HEK293 (cell line): ENCODE results near the gene UMAD1.
A peak's percentile ranks its signal among the peaks of the same experiment; 100 is the strongest.

Experiments used
- CTCF ChIA-PET: fragments of 350-600 bp; formaldehyde crosslinking; extraction: SDS; loops from one replicate; lab custom pipeline; 2021; ENCODE audit warnings: antibody characterized with exemption; lab: Yijun Ruan, JAX
- POLR2A ChIA-PET: fragments of 300-600 bp; formaldehyde crosslinking; extraction: SDS; loops from one replicate; lab custom pipeline; 2020; ENCODE audit warnings: antibody characterized with exemption, inconsistent platforms; lab: Yijun Ruan, JAX
- H3K27ac ChIP-seq: fragments of 200-500 bp; sonication (Bioruptor generic); 2 replicates; pipeline ENCODE4 v1.5.1; 2014; ENCODE audit warnings: low read depth, low read length, control low read depth, inconsistent platforms; ENCODE audit errors: extremely low read depth
- H3K36me3 ChIP-seq, 2 experiments: fragments of 200-500 bp in 1 of 2; sonication (Bioruptor generic) in 1 of 2; 1 replicate in 1 of 2; 2 replicates in 1 of 2; pipeline ENCODE4 v1.5.1; 2014 to 2017; ENCODE audit warnings: inconsistent platforms in 2 of 2, low read length in 2 of 2; ENCODE audit not compliant: control insufficient read depth in 2 of 2, insufficient read depth in 1 of 2
- H3K4me1 ChIP-seq: fragments of 200-500 bp; sonication (Bioruptor generic); 2 replicates; pipeline ENCODE4 v1.5.1; 2014; ENCODE audit warnings: mild to moderate bottlenecking, low read length, inconsistent platforms; ENCODE audit not compliant: control insufficient read depth, insufficient read depth
- H3K4me3 ChIP-seq: 2 replicates; pipeline ENCODE4 v1.5.1; 2011; ENCODE audit warnings: low read depth, mild to moderate bottlenecking, control low read depth, low read length, moderate library complexity
- H3K9me3 ChIP-seq: fragments of 200-500 bp; sonication (Bioruptor generic); 2 replicates; pipeline ENCODE4 v1.5.1; 2014; ENCODE audit warnings: low read depth, low read length, inconsistent platforms; ENCODE audit not compliant: control insufficient read depth, insufficient read depth
- CTCF ChIP-seq: fragments of 450-650 bp; formaldehyde crosslinking; IDR thresholded peaks from 2 replicates; pipeline ENCODE4 v1.5.1; 2016; ENCODE audit warnings: missing biosample characterization, missing genetic modification characterization
- GLIS1 ChIP-seq: fragments of 450-650 bp; formaldehyde crosslinking; IDR thresholded peaks from 2 replicates; pipeline ENCODE4 v1.5.1; 2016; ENCODE audit warnings: missing biosample characterization, missing genetic modification characterization
- GLIS2 ChIP-seq: fragments of 450-650 bp; formaldehyde crosslinking; IDR thresholded peaks from 2 replicates; pipeline ENCODE4 v1.5.1; 2016; ENCODE audit warnings: missing biosample characterization, missing genetic modification characterization
- KLF10 ChIP-seq: fragments of 450-650 bp; IDR thresholded peaks from 2 replicates; pipeline ENCODE4 v1.5.1; 2018; ENCODE audit warnings: missing biosample characterization, mild to moderate bottlenecking, missing genetic modification characterization
- PRDM1 ChIP-seq: fragments of 450-650 bp; formaldehyde crosslinking; IDR thresholded peaks from 2 replicates; pipeline ENCODE4; 2016; ENCODE audit warnings: missing biosample characterization, missing genetic modification characterization
- SALL2 ChIP-seq: fragments of 450-650 bp; formaldehyde crosslinking; IDR thresholded peaks from 2 replicates; pipeline ENCODE4 v1.5.0; 2017; ENCODE audit warnings: missing biosample characterization, mild to moderate bottlenecking, missing genetic modification characterization, borderline replicate concordance
- ZBTB1 ChIP-seq: fragments of 450-650 bp; formaldehyde crosslinking; IDR thresholded peaks from 2 replicates; pipeline ENCODE4 v1.5.1; 2016; ENCODE audit warnings: missing biosample characterization, missing genetic modification characterization
- ZFP69B ChIP-seq: fragments of 450-650 bp; formaldehyde crosslinking; IDR thresholded peaks from 2 replicates; pipeline ENCODE4 v1.5.1; 2016; ENCODE audit warnings: missing biosample characterization, missing genetic modification characterization
- ZNF175 ChIP-seq: fragments of 450-650 bp; formaldehyde crosslinking; IDR thresholded peaks from 2 replicates; pipeline ENCODE4 v1.5.1; 2016; ENCODE audit warnings: missing biosample characterization, missing genetic modification characterization
- ZNF184 ChIP-seq: fragments of 450-650 bp; IDR thresholded peaks from 2 replicates; pipeline ENCODE4 v1.5.1; 2018; ENCODE audit warnings: missing biosample characterization, mild to moderate bottlenecking, missing genetic modification characterization
- ZNF221 ChIP-seq: fragments of 450-650 bp; formaldehyde crosslinking; IDR thresholded peaks from 2 replicates; pipeline ENCODE4 v1.5.1; 2017; ENCODE audit warnings: missing biosample characterization, missing genetic modification characterization, borderline replicate concordance
- ZNF366 ChIP-seq: fragments of 450-650 bp; formaldehyde crosslinking; conservative IDR thresholded peaks from 2 replicates; pipeline ENCODE4 v1.5.1; 2016; ENCODE audit warnings: missing biosample characterization, missing genetic modification characterization
- ZNF37A ChIP-seq: fragments of 450-650 bp; IDR thresholded peaks from 2 replicates; pipeline ENCODE4 v1.5.1; 2018; ENCODE audit warnings: missing biosample characterization, missing genetic modification characterization
- ZNF398 ChIP-seq: fragments of 450-650 bp; formaldehyde crosslinking; IDR thresholded peaks from 2 replicates; pipeline ENCODE4 v1.5.1; 2017; ENCODE audit warnings: missing biosample characterization, missing genetic modification characterization
- ZNF510 ChIP-seq: fragments of 450-650 bp; formaldehyde crosslinking; IDR thresholded peaks from 2 replicates; pipeline ENCODE4 v1.5.1; 2018; ENCODE audit warnings: mild to moderate bottlenecking, missing genetic modification characterization, missing biosample characterization; ENCODE audit not compliant: insufficient replicate concordance
- ZNF571 ChIP-seq: fragments of 450-650 bp; formaldehyde crosslinking; IDR thresholded peaks from 2 replicates; pipeline ENCODE4 v1.5.0; 2017; ENCODE audit warnings: missing biosample characterization, missing genetic modification characterization
- ZNF610 ChIP-seq: fragments of 450-650 bp; formaldehyde crosslinking; IDR thresholded peaks from 2 replicates; pipeline ENCODE4 v1.5.1; 2016; ENCODE audit warnings: missing biosample characterization, missing genetic modification characterization, borderline replicate concordance
- ZNF654 ChIP-seq: fragments of 450-650 bp; formaldehyde crosslinking; IDR thresholded peaks from 2 replicates; pipeline ENCODE4 v1.5.1; 2016; ENCODE audit warnings: low read depth, missing biosample characterization, missing genetic modification characterization
- ZNF660 ChIP-seq: fragments of 450-650 bp; IDR thresholded peaks from 2 replicates; pipeline ENCODE4 v1.5.1; 2018; ENCODE audit warnings: missing biosample characterization, mild to moderate bottlenecking, missing genetic modification characterization
- ZNF704 ChIP-seq: fragments of 450-650 bp; formaldehyde crosslinking; IDR thresholded peaks from 2 replicates; pipeline ENCODE4 v1.5.1; 2016; ENCODE audit warnings: missing biosample characterization, missing genetic modification characterization
- ZNF707 ChIP-seq: fragments of 450-650 bp; formaldehyde crosslinking; IDR thresholded peaks from 2 replicates; pipeline ENCODE4 v1.5.1; 2016; ENCODE audit warnings: missing biosample characterization, missing genetic modification characterization
- ZNF777 ChIP-seq: fragments of 450-650 bp; formaldehyde crosslinking; IDR thresholded peaks from 2 replicates; pipeline ENCODE4 v1.5.1; 2017; ENCODE audit warnings: missing biosample characterization, missing genetic modification characterization, borderline replicate concordance
- ZNF830 ChIP-seq: fragments of 450-650 bp; IDR thresholded peaks from 2 replicates; pipeline ENCODE4 v1.5.0; 2018; ENCODE audit warnings: missing biosample characterization, missing genetic modification characterization, low read depth, mild to moderate bottlenecking, moderate library complexity
- ZNF843 ChIP-seq: fragments of 450-650 bp; formaldehyde crosslinking; IDR thresholded peaks from 2 replicates; pipeline ENCODE4 v1.5.1; 2016; ENCODE audit warnings: missing biosample characterization, missing genetic modification characterization
- ZSCAN4 ChIP-seq: fragments of 450-650 bp; formaldehyde crosslinking; IDR thresholded peaks from 2 replicates; pipeline ENCODE4 v1.5.1; 2017; ENCODE audit warnings: missing biosample characterization, missing genetic modification characterization

UMAD1 gene

GRCh38 chr7:7628476-7628875, 12.1 kb upstream of the UMAD1 start:
- CTCF ChIA-PET = no interaction called here
- POLR2A ChIA-PET = no interaction called here
- H3K27ac ChIP-seq = no peak overlapping the region
- TF ChIP-seq ZNF175 (tag by site-specific recombination) = no peak
- TF ChIP-seq ZFP69B (tag by site-specific recombination) = no peak
- TF ChIP-seq ZNF366 (tag by site-specific recombination) = no peak
- TF ChIP-seq ZNF830 (tag by site-specific recombination) = no peak
- TF ChIP-seq ZNF184 (tag by site-specific recombination) = no peak
- TF ChIP-seq ZNF37A (tag by site-specific recombination) = no peak
- TF ChIP-seq PRDM1 (tag by site-specific recombination) = no peak
- no peaks in the 10 kb centered on the region for H3K9me3 ChIP-seq
- H3K36me3 ChIP-seq = no peaks in the 10 kb centered on the region; a peak in 1 of 3 replicates
- H3K4me1 ChIP-seq = no peaks in the 10 kb centered on the region
- H3K4me3 ChIP-seq = no peak overlapping the region

GRCh38 chr7:7630626-7631329, 9.8 kb upstream of the UMAD1 start:
- no peak overlapping the region for H3K27ac ChIP-seq
- H3K4me3 ChIP-seq = no peak overlapping the region
- H3K9me3 ChIP-seq = no peaks in the 10 kb centered on the region
- ChIA-PET POLR2A (no interaction called here), CTCF (no interaction called here)
- TF ChIP-seq ZSCAN4 (tag by site-specific recombination) = no peak
- TF ChIP-seq ZNF221 (tag by site-specific recombination) = no peak
- no peak for TF ChIP-seq ZNF660 (tag by site-specific recombination)
- TF ChIP-seq GLIS2 (tag by site-specific recombination) = no peak
- no peak for TF ChIP-seq ZNF366 (tag by site-specific recombination)
- no peak for TF ChIP-seq SALL2
- TF ChIP-seq ZNF707 (tag by site-specific recombination) = peak; percentile 60; the same call in 1 of the 2 replicates
- TF ChIP-seq CTCF (tag by site-specific recombination) = no peak
- H3K36me3 ChIP-seq = no peaks in the 10 kb centered on the region; a peak in 1 of 3 replicates
- no peaks in the 10 kb centered on the region for H3K4me1 ChIP-seq

GRCh38 chr7:7639421-7639820, 1.1 kb upstream of the UMAD1 start:
- CTCF ChIA-PET = no interaction called here

More at GRCh38 chr7:7639421-7639820, 1.1 kb upstream of the UMAD1 start:
- TF ChIP-seq GLIS1 (tag by site-specific recombination) (no peak), ZNF704 (tag by site-specific recombination) (no peak), ZNF398 (tag by site-specific recombination) (no peak), KLF10 (tag by site-specific recombination) (no peak), ZNF610 (tag by site-specific recombination) (no peak), ZNF843 (no peak), ZNF571 (tag by site-specific recombination) (no peak), ZNF777 (no peak), ZNF654 (tag by site-specific recombination) (no peak), GLIS2 (tag by site-specific recombination) (no peak), ZNF510 (tag by site-specific recombination) (no peak), ZBTB1 (tag by site-specific recombination) (no peak)
- POLR2A ChIA-PET = interaction anchor here (1.6 kb wide), 1 partner anchor 328 kb away, joined by 3 read pairs; no protein-coding TSS in a partner anchor
- Histone ChIP-seq H3K4me1 (0 out of 2 replicates have a peak, but pooled peaks cover 3% of the 10 kb centered on the region), H3K36me3 (peaks cover 8 to 19% of the 10 kb centered on the region in 2 experiments), H3K27ac (no peak overlapping the region), H3K4me3 (peak overlapping the region; percentile 98), H3K9me3 (no peaks in the 10 kb centered on the region)
